Fibroblast of skin of back (primary cell): Measurements from ENCODE around the gene ACOX3.
"Not testable (repeated sequence)": the region's sequence is repeated elsewhere in the genome, so short reads cannot be mapped to it uniquely, and the experiment has no call there.

Experiments used
- DNase-seq: peaks from one replicate; pipeline ENCODE4 v3.0.0-alpha.2; 2013

The ACOX3 gene

DNA sequence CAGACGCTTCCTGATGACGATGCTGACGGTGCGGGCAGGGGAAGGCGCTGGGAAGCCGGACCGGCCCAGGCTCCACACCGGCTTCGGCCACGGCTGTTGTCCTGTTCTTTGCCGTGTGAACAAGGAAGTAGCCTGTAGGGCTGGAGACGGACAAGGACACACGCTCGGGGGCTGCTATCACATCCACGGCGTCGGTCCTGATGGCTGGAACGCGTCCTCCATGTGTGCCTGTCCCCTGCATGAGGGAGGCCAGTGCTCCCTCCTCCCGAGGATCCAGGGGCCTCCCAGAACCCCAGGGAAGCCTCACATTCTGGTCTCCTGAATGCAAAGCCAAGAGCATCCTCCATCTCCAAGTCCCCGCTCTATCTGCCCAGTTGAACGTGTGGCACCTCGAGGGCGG is 53.8 kb downstream of the ACOX3 start:
- DNase-seq, result no peak

DNA sequence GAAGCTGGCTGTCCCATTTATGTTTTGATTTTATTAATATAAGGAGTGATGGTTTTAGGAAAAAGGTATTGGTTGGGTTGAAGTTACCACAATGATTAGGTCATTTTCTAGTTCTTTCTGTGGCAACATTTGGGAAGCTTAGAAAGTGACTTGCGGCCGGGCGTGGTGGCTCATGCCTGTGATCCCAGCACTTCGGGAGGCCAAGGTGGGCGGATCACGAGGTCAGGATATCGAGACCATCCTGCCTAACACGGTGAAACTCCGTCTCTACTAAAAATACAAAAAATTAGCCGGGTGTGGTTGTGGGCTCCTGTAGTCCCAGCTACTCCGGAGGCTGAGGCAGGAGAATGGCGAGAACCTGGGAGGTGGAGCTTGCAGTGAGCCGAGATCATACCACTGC is 54.4 kb downstream of the ACOX3 start:
- DNase-seq, result not testable (repeated sequence)

- DNase-seq, result peak; percentile 43
Observed at GRCh38 chr4:8385611-8386010, 54.9 kb downstream of the ACOX3 start.

DNA sequence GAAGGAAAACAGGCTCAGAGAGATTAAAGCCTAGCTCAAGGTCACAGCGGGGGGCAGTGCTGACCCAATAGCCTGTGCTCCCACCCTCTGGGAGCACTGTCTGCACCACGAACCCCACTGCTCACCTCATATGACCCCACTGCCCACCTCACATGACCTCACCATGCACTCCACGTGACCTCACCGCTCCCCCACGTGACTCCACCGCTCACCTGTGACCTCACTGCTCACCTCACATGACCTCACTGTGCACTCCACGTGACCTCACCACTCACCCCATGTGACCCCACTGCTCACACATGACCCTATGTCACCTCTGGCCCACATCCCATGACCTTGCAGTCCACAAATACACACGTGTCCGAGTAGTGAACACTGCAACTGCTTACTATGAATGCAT is 55.4 kb downstream of the ACOX3 start:
- DNase-seq, result no peak

- no peak for DNase-seq
Observed at GRCh38 chr4:8384397-8385060, 56.0 kb downstream of the ACOX3 start.

- no peak for DNase-seq
Observed at GRCh38 chr4:8383451-8384160, 56.9 kb downstream of the ACOX3 start.

GRCh38 chr4:8383016-8383415 is 57.5 kb downstream of the ACOX3 start:
- no peak for DNase-seq

- no peak for DNase-seq
Observed at GRCh38 chr4:8381814-8382581, 58.5 kb downstream of the ACOX3 start.

- DNase-seq, result no peak
Observed at GRCh38 chr4:8380511-8381415, 59.8 kb downstream of the ACOX3 start.

DNA sequence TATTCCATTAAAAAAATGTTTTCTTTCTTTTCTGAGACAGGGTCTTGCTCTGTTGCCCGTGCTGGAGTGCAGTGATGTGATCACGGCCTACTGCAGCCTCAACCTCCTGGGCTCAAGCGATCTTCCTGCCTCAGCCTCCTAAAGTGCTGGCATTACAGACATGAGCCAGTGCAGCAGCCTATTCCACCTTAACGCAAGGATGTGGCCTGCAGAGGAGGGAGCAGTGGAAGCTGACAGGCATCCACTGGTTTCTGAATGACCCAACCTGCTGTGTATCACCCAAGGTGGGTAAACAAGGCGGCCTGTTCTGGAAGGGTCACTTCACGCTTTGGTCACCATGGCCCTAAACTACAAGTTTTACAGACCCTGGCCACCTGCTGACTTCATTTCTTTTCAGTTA is 60.8 kb downstream of the ACOX3 start:
- no peak for DNase-seq

GRCh38 chr4:8379281-8379680 is 61.2 kb downstream of the ACOX3 start:
- DNase-seq, result no peak

DNA sequence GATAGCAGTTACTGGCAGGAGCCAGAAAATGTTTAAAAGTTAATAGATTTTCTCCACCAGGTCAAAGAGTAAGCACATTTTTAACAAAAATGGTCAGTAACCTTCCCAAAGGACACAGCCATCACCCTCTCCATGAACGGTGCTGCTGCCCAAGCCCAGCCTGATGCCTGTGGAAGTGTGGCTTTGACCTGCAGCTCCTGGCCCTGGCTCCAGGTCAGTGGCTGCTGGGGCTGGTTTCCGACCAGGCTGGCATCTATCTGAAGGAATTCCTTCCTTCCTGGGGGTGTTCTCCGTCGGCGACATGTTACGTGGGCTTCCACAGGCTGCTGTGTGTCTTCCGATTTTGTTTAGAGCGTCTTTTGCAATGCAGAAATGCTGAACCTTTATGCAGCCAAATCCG is 61.7 kb downstream of the ACOX3 start:
- no peak for DNase-seq

- no peak for DNase-seq
Observed at GRCh38 chr4:8378101-8378724, 62.3 kb downstream of the ACOX3 start.

- DNase-seq, result no peak
Observed at GRCh38 chr4:8377103-8378075, 63.1 kb downstream of the ACOX3 start.

DNA sequence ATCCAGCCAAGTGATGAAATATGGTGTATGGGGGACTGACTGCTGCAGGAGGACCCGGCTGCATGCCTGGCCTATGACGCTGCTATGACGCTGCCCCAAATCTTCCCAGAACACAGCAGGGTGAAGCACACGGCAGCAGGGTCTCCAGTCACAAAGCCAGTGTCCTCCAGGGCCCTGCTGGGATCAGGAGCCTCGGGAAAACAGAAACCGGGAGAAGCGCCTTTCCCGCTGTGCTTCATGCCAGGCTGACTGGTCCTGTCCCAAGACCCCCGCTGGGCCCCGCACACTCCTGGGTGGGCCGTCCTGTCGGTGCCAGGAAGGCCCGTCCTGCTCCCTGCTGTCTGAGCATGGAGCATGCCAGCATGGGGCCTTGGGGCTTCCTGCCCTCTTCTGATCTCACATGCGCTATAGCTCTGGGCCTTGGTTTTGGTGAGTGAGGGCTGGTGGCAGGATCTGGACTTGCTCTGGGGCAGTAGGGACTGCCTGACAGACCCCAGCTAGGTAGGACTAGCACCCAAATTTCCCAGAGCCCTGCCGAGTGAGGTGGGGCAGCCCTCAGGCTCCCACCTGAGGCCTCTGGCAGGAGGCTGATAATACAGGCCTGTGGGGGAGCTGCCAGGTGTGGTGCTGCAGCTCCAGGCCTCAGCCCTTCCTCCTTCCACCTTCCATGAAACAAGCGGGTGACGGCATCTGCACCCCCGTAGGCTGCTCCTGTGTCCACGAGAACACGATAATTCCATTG is 64.0 kb downstream of the ACOX3 start:
- peak; percentile 54 for DNase-seq

DNA sequence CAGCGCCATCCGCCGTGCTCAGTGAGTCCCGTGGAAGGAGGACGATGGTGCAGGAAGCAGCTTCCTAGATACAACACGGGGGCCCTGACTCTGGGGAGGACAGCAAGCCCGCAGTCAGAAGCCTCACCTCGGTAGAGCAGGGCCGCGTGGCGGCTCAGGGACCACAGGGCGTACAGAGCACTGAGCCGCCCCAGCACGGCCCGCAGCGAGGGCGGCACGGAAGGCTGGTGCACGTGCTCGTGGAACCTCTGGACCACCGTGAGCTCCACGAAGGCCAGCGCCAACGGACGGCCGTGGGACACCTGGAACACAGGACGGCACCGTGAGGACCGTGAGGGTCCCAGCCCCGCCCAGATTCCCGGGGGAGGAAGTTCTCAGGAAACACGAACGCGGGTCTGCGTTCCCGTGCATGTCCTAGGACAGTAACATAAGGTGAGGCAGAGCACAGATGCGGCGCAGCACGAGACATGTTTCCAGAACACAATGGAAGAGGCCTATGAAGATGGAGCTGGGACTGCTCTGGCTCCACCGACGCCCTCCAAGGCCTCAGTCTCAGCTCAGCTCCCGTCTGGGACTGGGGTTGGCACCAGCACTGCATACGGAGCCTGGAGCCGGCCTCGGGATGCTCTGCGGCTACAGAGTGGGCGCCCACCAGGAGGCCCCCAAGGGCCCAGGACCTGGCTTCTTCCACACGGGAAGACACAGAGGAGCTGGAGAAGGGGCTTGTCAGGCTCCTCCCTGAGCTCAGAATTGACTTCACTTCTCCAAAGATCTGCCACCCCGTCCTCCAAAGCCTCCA is 65.5 kb downstream of the ACOX3 start:
- DNase-seq, result no peak

GRCh38 chr4:8373973-8374545 is 66.5 kb downstream of the ACOX3 start:
- no peak for DNase-seq

DNA sequence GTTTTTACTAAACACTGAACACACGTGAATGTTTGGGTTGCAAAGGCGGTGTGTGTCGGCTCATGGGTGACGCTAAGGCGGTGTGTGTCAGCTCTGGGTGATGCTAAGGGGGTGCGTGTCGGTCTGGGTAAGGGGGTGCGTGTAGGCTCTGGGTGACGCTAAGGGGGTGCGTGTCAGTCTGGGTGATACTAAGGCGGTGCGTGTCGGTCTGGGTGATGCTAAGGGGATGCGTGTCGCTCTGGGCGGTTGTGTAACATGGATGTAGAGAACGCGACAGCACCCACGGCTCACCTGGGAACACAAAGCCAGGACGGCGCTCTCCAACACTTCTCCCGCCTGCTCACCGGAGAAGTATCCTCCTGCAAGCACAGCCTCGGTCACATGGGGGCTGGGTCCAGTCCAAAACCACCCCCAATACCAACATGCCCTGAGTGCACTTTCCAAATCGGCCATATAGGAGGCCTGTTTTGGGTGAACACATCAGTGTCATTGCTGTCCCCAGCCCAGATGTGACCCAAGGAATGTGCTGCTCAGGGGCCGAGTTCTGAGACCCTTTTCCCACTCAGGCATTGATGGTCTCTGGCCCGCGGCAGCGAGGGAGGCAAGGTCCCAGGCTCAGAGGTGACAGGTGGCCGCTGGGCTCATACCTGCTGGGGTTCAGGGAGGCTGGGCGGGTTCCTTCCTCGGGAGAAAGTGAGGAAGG is 67.1 kb downstream of the ACOX3 start:
- no peak for DNase-seq
